HG02884 (cell line): ENCODE measurements around the gene ENOX2.
"Not testable (repeated sequence)": the region's sequence is repeated elsewhere in the genome, so short reads cannot be mapped to it uniquely, and the experiment has no call there.

Experiments used
- ATAC-seq: cut with Tn5 transposase; IDR thresholded peaks from one replicate; pipeline ENCODE4 v1.9.1; 2021; ENCODE audit warnings: mild to moderate bottlenecking, moderate library complexity; ENCODE audit not compliant: unreplicated experiment

ENOX2 gene, protein sequence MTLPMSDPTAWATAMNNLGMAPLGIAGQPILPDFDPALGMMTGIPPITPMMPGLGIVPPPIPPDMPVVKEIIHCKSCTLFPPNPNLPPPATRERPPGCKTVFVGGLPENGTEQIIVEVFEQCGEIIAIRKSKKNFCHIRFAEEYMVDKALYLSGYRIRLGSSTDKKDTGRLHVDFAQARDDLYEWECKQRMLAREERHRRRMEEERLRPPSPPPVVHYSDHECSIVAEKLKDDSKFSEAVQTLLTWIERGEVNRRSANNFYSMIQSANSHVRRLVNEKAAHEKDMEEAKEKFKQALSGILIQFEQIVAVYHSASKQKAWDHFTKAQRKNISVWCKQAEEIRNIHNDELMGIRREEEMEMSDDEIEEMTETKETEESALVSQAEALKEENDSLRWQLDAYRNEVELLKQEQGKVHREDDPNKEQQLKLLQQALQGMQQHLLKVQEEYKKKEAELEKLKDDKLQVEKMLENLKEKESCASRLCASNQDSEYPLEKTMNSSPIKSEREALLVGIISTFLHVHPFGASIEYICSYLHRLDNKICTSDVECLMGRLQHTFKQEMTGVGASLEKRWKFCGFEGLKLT

DNA sequence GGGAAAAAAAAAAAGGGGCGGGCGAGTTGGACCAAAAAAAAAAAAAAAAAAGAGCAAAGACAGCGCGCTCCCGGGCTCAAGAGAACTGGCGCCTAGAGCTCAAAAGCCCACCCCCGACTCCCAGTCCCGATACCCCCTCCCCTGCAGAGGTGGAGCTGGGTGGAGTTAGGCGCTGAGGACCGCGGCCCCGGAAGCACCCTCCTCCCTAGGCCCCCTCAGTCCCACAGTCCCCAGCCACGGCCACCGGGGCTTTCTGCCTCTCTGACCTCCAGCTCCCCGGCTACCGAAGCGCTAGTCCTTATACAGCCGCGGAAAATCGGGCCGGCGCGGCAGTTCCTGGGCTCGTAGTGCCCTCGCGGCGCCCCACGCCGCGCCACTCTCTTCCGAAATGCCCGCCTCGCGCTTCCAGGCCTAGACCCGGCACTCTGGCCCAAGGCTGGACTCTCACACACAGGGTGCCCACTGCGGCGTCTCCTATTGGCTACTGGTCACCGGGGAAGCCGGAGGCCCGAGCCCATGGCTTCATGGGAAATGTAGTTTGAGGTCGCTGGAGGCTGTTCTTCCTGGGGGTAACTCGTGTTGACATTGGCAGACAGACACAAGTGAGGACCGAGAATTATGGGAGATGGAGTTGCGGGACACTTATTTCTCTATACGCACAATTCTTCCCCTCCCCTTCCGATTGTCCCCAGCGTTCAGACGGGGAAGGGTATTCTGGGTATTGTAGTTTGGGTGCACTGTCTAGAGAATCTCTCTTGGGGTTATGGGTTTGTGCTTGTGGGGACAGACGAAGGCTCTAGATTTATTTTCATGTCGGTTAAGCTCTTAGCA lies at the start of gene ENOX2:
TSS of gene ENOX2 (minus strand) at position 427 of the 831 bp plus-strand sequence. CDS start 199,993 bp downstream, outside the sequence.
- ATAC-seq: peak; percentile 97

GRCh38 chrX:130952266-130953043 lies 49.4 kb upstream of the ENOX2 start:
- peak; percentile 97 for ATAC-seq

- no peak for ATAC-seq
These were observed 41.2 kb upstream of the ENOX2 start for GRCh38 chrX:130944230-130944629.

- ATAC-seq: no peak
These were observed 34.1 kb upstream of the ENOX2 start for GRCh38 chrX:130937101-130937500.

GRCh38 chrX:130933358-130933757 lies 30.3 kb upstream of the ENOX2 start:
- no peak for ATAC-seq

- ATAC-seq: not testable (repeated sequence)
These were observed 17.4 kb upstream of the ENOX2 start for GRCh38 chrX:130920405-130920804.

- ATAC-seq: not testable (repeated sequence)
These were observed 16.7 kb upstream of the ENOX2 start for GRCh38 chrX:130919676-130920075.

DNA sequence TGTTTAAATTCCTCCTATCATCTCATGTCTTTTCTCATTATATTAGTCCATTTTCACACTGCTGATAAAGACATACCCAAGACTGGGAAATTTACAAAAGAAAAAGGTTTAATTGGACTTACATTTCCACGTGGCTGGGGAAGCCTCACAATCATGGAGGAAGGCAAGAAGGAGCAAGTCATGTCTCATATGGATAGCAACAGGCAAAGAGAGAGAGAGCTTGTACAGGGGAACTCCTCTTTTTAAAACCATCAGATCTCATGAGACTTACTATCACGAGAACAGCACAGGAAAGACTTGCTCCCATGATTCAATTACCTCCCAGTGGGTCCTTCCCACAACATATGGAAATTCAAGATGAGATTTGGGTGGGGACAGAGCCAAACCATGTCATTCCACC lies 15.5 kb upstream of the ENOX2 start:
- ATAC-seq: not testable (repeated sequence)

DNA sequence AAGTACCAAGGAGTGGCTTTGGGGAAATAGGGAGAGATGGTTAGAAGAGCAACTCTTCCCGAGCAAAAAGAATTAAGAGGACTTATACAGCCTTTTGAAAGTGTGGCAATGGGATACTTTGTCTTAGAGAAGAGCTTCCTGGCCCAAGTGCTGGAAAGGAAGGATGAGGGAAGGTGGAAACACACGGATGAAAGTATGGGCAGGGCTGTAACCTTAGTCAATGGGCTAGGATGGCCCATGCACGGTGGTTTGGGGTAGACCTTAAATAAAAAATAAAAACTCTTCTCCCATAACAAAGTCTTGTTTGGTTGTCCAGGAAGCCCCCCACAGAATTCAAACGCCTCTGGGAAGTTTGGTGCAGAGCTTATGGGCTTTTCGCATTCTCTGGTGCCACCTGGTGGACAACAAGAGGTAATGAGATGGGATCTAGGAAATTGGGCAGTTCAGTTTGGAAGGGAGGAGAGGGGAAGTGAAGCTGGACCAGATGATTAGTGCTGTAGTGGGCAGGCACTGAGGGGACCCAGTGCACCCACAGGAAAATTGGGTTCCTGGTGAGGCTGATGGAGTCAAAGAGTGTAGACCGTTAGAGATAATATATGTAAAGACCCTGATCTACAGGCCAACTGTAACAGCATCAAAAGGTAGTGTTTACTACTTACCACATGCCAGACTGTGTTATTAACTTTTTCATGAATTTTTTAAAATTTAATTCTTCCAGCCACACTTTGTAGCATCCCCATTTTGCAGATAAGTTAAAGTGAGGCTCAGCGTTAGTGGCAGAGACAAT lies 13.8 kb upstream of the ENOX2 start:
- no peak for ATAC-seq

DNA sequence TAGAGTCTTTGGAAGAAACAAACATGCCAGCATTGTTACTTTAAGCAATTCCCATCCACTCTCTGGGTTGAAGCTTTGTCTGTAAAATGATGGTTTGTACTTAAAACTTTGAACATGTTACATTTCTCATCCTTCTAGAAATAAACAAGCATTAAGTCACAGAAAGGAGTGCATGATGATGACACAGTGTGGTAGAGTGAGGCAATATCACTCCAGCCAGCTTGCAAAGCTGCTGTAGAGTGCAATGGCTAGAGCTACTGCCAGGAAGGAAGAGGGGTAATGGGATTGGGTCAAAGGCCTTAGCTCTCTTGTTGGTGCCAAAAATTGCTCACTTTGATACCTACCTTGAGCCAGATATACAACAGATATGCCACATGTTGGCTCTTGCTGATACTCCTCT lies 12.3 kb upstream of the ENOX2 start:
- no peak for ATAC-seq

GRCh38 chrX:130909469-130910136 lies 6.6 kb upstream of the ENOX2 start:
- ATAC-seq: no peak

GRCh38 chrX:130906776-130907175 lies 3.8 kb upstream of the ENOX2 start:
- ATAC-seq: no peak

DNA sequence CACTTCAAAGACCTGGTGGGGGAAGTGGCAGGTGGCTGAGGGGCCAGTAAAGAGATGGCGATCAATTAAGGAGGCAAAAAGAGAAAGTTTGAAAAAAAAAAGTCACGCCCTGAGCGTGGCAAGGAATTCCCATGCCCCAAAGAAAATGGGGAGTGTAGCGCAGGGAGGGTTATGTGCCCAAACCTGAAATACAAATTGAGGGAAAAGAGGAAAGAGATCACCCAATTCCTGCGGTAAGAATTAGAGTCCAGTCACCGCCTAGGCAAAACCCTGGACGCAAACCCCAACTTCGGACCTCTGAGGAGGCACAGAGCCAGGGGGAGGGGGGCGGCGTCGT lies 595 bp downstream of the ENOX2 start:
- no peak for ATAC-seq

DNA sequence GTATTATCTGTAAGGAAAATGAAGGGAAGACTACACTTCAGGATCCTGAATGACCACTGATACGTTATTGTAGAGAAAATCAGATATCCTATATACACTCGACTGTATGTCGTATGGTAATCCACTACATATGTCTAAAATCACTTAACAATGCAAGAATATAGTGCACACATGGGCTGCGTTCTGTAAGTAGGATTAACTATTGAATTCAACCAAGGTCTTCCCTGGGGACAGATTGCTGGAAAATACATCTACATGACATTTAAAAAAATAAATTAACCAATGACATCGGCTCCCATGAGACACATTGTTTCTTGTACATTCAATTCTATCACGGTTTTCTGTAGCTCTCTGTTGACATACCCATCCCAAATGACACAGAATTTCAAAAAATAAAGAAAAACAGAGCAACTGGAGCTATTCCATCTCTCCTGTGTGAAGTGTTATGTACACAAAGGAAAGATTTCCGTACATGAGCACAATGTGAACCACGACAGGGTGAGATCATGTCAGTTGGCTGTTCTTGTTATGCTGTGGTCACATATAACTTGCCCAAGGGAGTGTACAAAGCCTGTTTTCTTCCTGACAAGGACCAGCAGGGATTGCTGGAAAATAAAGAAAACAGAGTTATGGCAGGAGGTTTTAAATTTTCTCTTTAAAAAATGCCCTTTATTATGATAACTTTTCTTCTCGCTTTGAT lies 6.1 kb downstream of the ENOX2 start:
- ATAC-seq: no peak

GRCh38 chrX:130896026-130896425 lies 7.0 kb downstream of the ENOX2 start:
- ATAC-seq: no peak

GRCh38 chrX:130895299-130895698 lies 7.7 kb downstream of the ENOX2 start:
- no peak for ATAC-seq

- no peak for ATAC-seq
These were observed 9.5 kb downstream of the ENOX2 start for GRCh38 chrX:130893356-130894085.

DNA sequence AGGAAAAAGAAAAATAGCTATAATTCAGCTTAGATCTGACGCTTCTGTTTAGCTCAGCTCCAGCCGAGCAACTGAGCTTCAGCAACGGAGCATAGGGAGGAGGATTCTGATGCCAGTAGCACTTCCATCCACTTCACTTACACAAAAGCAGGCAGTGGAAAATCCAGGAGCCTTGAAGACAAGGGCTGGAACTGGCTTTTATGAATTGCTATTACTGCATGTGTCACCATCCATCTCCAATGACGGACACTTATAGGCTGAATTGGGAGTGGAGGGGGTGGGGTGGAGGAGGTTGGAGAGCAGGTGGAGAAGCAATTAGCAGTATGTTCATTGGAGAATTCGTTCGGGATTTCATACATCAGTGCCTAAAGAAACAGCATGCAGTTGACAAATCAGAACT lies 15.6 kb downstream of the ENOX2 start:
- no peak for ATAC-seq
